ENCODE data around the gene BHLHA15.

- TF ChIP-seq MAX (IDR thresholded peaks at IDR 0.05) (no peak), HDAC6 (IDR thresholded peaks at IDR 0.05; ENCODE audit: low read depth, low read length) (no peak)
Measured at GRCh38 chr7:98163704-98164494, 47.3 kb upstream of the BHLHA15 start.

Data from H1 (cell line).